ENCODE results near the gene FHOD1. TPM values are rescaled to one million over a fixed set of nuclear protein-coding genes. Genes with fewer than 3 reads are reported as not detected.

FHOD1 gene
- total and polyA plus RNA-seq, 2 of the 13 experiments (the other 11 are each of a cell fraction or from before 2014, with no cell fraction given) = 20.0 to 20.8 TPM

GRCh38 chr16:67249178-67250044, 2.1 kb upstream of the FHOD1 start:
- peak overlapping the region; percentile 50 for H2AFZ ChIP-seq (ENCODE audit: low read length)
- FAIRE-seq (no peak), DNase-seq (ENCODE audit: low spot score) (no peak), ATAC-seq (no peak)
- peak overlapping the region; percentile 53; the same call in 1 of the 2 replicates for H3K9ac ChIP-seq (ENCODE audit: insufficient read depth, low read depth, low read length)
- ChIA-PET POLR2A (interaction anchor here (3.3 to 6.1 kb wide), 3 partner anchors 17 to 23 kb away, joined by 13 to 71 read pairs (median 24); partner anchors contain the start of gene TMEM208), CTCF (ENCODE audit: low intra/inter-chr PET ratio, low total read pairs) (no interaction called here)
- H3K4me2 ChIP-seq (ENCODE audit: low read depth, low read length) = peak overlapping the region; percentile 97
- no peaks in the 10 kb centered on the region for H3K36me3 ChIP-seq (replicated peaks in 1 of 2; ENCODE audit: control insufficient read depth in 1 of 2, insufficient read depth in 2 of 2, low read length in 2 of 2)
- no TSS peak for BruUV-seq (replicated peaks)
- H3K79me2 ChIP-seq (ENCODE audit: insufficient read depth, low read length) = no peaks in the 10 kb centered on the region
- peaks cover 54% of the 10 kb centered on the region for H3K4me1 ChIP-seq (ENCODE audit: insufficient read depth, low read length)
- WGBS (ENCODE audit: low lambda C conversion rate) = 20% methylated on average over 13 of the region's 22 CpGs
- H3K27me3 ChIP-seq (ENCODE audit: control insufficient read depth in 1 of 2, insufficient read depth in 2 of 2, low read length in 2 of 2) = peaks cover 0 to 22% of the 10 kb centered on the region in 2 experiments; a peak in 3 of 5 replicates
- peak overlapping the region; percentile 59 to 85 (median 63) for H3K4me3 ChIP-seq (replicated peaks in 1 of 3; ENCODE audit: insufficient read depth in 1 of 3, low read depth in 2 of 3, low read length in 3 of 3)
- intact Hi-C loops (cut with micrococcal nuclease; ENCODE audit: unreplicated experiment) (no loop called here), in situ Hi-C loops (cut with HindIII; ENCODE audit: extremely low pct_ligation_motif_present, low pct_unique_long_range_greater_than_20kb) (no loop called here)
- H3K9me3 ChIP-seq (ENCODE audit: low read length) = no peaks in the 10 kb centered on the region
- H3K27ac ChIP-seq (ENCODE audit: extremely low read length, insufficient read depth, low read length) = no peak overlapping the region
- no peaks in the 10 kb centered on the region for H4K20me1 ChIP-seq (ENCODE audit: insufficient read depth, low read length)
- TF ChIP-seq HNRNPH1 (optimal IDR thresholded peaks at IDR 0.05; ENCODE audit: low read depth, low read length) (no peak), FLYWCH1 (CRISPR knock-in tag; IDR thresholded peaks at IDR 0.05) (no peak), FUBP1 (CRISPR knock-in tag; IDR thresholded peaks at IDR 0.05; ENCODE audit: borderline replicate concordance) (no peak), MBNL3 (CRISPR knock-in tag; conservative IDR thresholded peaks at IDR 0.05) (no peak), RXRA (CRISPR knock-in tag; IDR thresholded peaks at IDR 0.05) (0 out of 2 replicates have a peak, but pooled peaks have one; percentile 20), ZNF17 (CRISPR knock-in tag; IDR thresholded peaks at IDR 0.05) (no peak), ZNF280B (CRISPR knock-in tag; IDR thresholded peaks at IDR 0.05; ENCODE audit: borderline replicate concordance) (no peak), FOXO1 (CRISPR knock-in tag; IDR thresholded peaks at IDR 0.05) (no peak), KLF11 (CRISPR knock-in tag; IDR thresholded peaks at IDR 0.05) (no peak), ZNF234 (CRISPR knock-in tag; conservative IDR thresholded peaks at IDR 0.05) (no peak), SRSF1 (optimal IDR thresholded peaks at IDR 0.05; ENCODE audit: low read depth, low read length) (no peak), HDAC6 (IDR thresholded peaks at IDR 0.05; ENCODE audit: low read depth, low read length) (no peak), CSRNP2 (CRISPR knock-in tag; conservative IDR thresholded peaks at IDR 0.05; ENCODE audit: low read depth) (no peak), SALL1 (CRISPR knock-in tag; IDR thresholded peaks at IDR 0.05) (no peak; the same call in 1 of the 2 replicates), U2AF2 (IDR thresholded peaks at IDR 0.05; ENCODE audit: low read depth, low read length) (no peak), ZNF800 (CRISPR knock-in tag; IDR thresholded peaks at IDR 0.05) (0 out of 2 replicates have a peak, but pooled peaks have one; percentile 37), MTA3 (CRISPR knock-in tag; IDR thresholded peaks at IDR 0.05) (no peak)
